SK-N-MC (cell line): ENCODE data around the gene KYNU.
"Not testable (repeated sequence)": the region's sequence is repeated elsewhere in the genome, so short reads cannot be mapped to it uniquely, and the experiment has no call there.

Experiments
- DNase-seq: peaks from one replicate; pipeline ENCODE4 v3.0.0-alpha.2; 2011; ENCODE audit warnings: low read depth, low spot score
- H3K27ac ChIP-seq: fragments of 200-600 bp; sonication (generic); 2 replicates; pipeline ENCODE4 v1.5.1; 2016; ENCODE audit warnings: mixed run types
- H3K36me3 ChIP-seq: fragments of 200-600 bp; sonication (generic); 2 replicates; pipeline ENCODE4 v1.6.1; 2017; ENCODE audit warnings: antibody characterized with exemption, low read length, mixed read lengths; ENCODE audit not compliant: insufficient read depth
- H3K4me3 ChIP-seq: fragments of 200-600 bp; sonication (generic); 2 replicates; pipeline ENCODE4 v1.5.1; 2016
- H3K9ac ChIP-seq: fragments of 200-600 bp; sonication (generic); 2 replicates; pipeline ENCODE4 v1.8.0; 2017; ENCODE audit warnings: mixed run types, mixed read lengths; ENCODE audit not compliant: insufficient read length
- H3K9me3 ChIP-seq: fragments of 200-600 bp; sonication (generic); 2 replicates; pipeline ENCODE4 v1.6.1; 2017; ENCODE audit warnings: low read depth, mild to moderate bottlenecking, antibody characterized with exemption, low read length, moderate library complexity, mixed read lengths
- EZH2 ChIP-seq: fragments of 200-600 bp; sonication (generic); IDR thresholded peaks from one replicate; pipeline ENCODE4 v1.6.1; 2017; ENCODE audit warnings: antibody characterized with exemption
- FOXP2 ChIP-seq: optimal IDR thresholded peaks from 2 replicates; pipeline ENCODE3; 2011; ENCODE audit warnings: mild to moderate bottlenecking, moderate library complexity; ENCODE audit not compliant: insufficient read depth; ENCODE audit errors: extremely low read length, control extremely low read depth
- POLR2AphosphoS5 ChIP-seq: IDR thresholded peaks from 2 replicates; pipeline ENCODE4 v1.6.1; 2012; ENCODE audit warnings: mild to moderate bottlenecking, low read depth, low read length, borderline replicate concordance

KYNU gene

GRCh38 chr2:142857256-142858164, 20.0 kb upstream of the KYNU start:
- H3K27ac ChIP-seq: no peak overlapping the region
- H3K36me3 ChIP-seq: no peaks in the 10 kb centered on the region
- H3K4me3 ChIP-seq: no peak overlapping the region
- H3K9ac ChIP-seq: no peak overlapping the region
- TF ChIP-seq FOXP2 (no peak), POLR2AphosphoS5 (no peak)
- DNase-seq: no peak
- H3K9me3 ChIP-seq: no peaks in the 10 kb centered on the region

- no peak for TF ChIP-seq EZH2
- no peak for TF ChIP-seq POLR2AphosphoS5
- no peak for TF ChIP-seq FOXP2
- DNase-seq: no peak
- no peak overlapping the region for H3K4me3 ChIP-seq
- H3K9ac ChIP-seq: no peak overlapping the region
- no peaks in the 10 kb centered on the region for H3K36me3 ChIP-seq
- no peaks in the 10 kb centered on the region for H3K9me3 ChIP-seq
- H3K27ac ChIP-seq: no peak overlapping the region
These were observed 18.5 kb upstream of the KYNU start for GRCh38 chr2:142858961-142859360.

- H3K27ac ChIP-seq: no peak overlapping the region
- TF ChIP-seq POLR2AphosphoS5: no peak
- TF ChIP-seq EZH2: no peak
These were observed 15.2 kb upstream of the KYNU start for GRCh38 chr2:142862299-142862698.

GRCh38 chr2:142862847-142863246, 14.6 kb upstream of the KYNU start:
- TF ChIP-seq FOXP2: no peak
- no peak for TF ChIP-seq POLR2AphosphoS5
- TF ChIP-seq EZH2: no peak
- H3K36me3 ChIP-seq: no peaks in the 10 kb centered on the region
- no peaks in the 10 kb centered on the region for H3K9me3 ChIP-seq
- H3K27ac ChIP-seq: no peak overlapping the region
- no peak overlapping the region for H3K9ac ChIP-seq
- H3K4me3 ChIP-seq: no peak overlapping the region
- DNase-seq: no peak

More at GRCh38 chr2:142862299-142862698, 15.2 kb upstream of the KYNU start:
- Histone ChIP-seq H3K36me3 (no peaks in the 10 kb centered on the region), H3K4me3 (no peak overlapping the region), H3K9ac (no peak overlapping the region), H3K9me3 (no peaks in the 10 kb centered on the region)
- no peak for DNase-seq

GRCh38 chr2:142863485-142863961, 13.9 kb upstream of the KYNU start:
- H3K9me3 ChIP-seq: no peaks in the 10 kb centered on the region
- no peak overlapping the region for H3K9ac ChIP-seq
- no peak for TF ChIP-seq FOXP2
- no peak for TF ChIP-seq EZH2
- no peak for TF ChIP-seq POLR2AphosphoS5
- H3K27ac ChIP-seq: no peak overlapping the region
- no peak overlapping the region for H3K4me3 ChIP-seq
- no peaks in the 10 kb centered on the region for H3K36me3 ChIP-seq
- no peak for DNase-seq

GRCh38 chr2:142864605-142865004, 12.9 kb upstream of the KYNU start:
- H3K27ac ChIP-seq, H3K36me3 ChIP-seq, H3K4me3 ChIP-seq, H3K9ac ChIP-seq, DNase-seq, H3K9me3 ChIP-seq: not testable (repeated sequence)

- Histone ChIP-seq H3K36me3 (no peaks in the 10 kb centered on the region), H3K9me3 (no peaks in the 10 kb centered on the region), H3K27ac (no peak overlapping the region), H3K9ac (no peak overlapping the region), H3K4me3 (peak overlapping the region; percentile 38; the same call in 1 of the 2 replicates)
- no peak for TF ChIP-seq POLR2AphosphoS5
- no peak for TF ChIP-seq EZH2
- TF ChIP-seq FOXP2: no peak
- DNase-seq: no peak
These were observed 11.5 kb upstream of the KYNU start for GRCh38 chr2:142865924-142866323.

GRCh38 chr2:142866426-142866825, 11.0 kb upstream of the KYNU start:
- no peaks in the 10 kb centered on the region for H3K36me3 ChIP-seq
- TF ChIP-seq EZH2: no peak
- TF ChIP-seq FOXP2: no peak
- TF ChIP-seq POLR2AphosphoS5: no peak
- H3K27ac ChIP-seq: no peak overlapping the region
- no peak overlapping the region for H3K9ac ChIP-seq
- no peak overlapping the region for H3K4me3 ChIP-seq
- no peak for DNase-seq
- H3K9me3 ChIP-seq: no peaks in the 10 kb centered on the region

- no peak for DNase-seq
- Histone ChIP-seq H3K9me3 (no peaks in the 10 kb centered on the region), H3K9ac (no peak overlapping the region), H3K4me3 (no peak overlapping the region), H3K27ac (no peak overlapping the region), H3K36me3 (no peaks in the 10 kb centered on the region)
- TF ChIP-seq EZH2 (no peak), FOXP2 (no peak), POLR2AphosphoS5 (no peak)
These were observed 10.3 kb upstream of the KYNU start for GRCh38 chr2:142867136-142867535.

- Histone ChIP-seq H3K27ac (no peak overlapping the region), H3K9ac (no peak overlapping the region), H3K9me3 (no peaks in the 10 kb centered on the region), H3K36me3 (no peaks in the 10 kb centered on the region), H3K4me3 (no peak overlapping the region)
- no peak for TF ChIP-seq FOXP2
- TF ChIP-seq POLR2AphosphoS5: no peak
- no peak for TF ChIP-seq EZH2
- DNase-seq: no peak
These were observed 9.2 kb upstream of the KYNU start for GRCh38 chr2:142868229-142868762.

- H3K27ac ChIP-seq, H3K4me3 ChIP-seq, H3K36me3 ChIP-seq, H3K9me3 ChIP-seq, H3K9ac ChIP-seq, DNase-seq: not testable (repeated sequence)
These were observed 8.4 kb upstream of the KYNU start for GRCh38 chr2:142869065-142869460.
